ENCODE measurements around the gene KCNK4.

Gene KCNK4

DNA sequence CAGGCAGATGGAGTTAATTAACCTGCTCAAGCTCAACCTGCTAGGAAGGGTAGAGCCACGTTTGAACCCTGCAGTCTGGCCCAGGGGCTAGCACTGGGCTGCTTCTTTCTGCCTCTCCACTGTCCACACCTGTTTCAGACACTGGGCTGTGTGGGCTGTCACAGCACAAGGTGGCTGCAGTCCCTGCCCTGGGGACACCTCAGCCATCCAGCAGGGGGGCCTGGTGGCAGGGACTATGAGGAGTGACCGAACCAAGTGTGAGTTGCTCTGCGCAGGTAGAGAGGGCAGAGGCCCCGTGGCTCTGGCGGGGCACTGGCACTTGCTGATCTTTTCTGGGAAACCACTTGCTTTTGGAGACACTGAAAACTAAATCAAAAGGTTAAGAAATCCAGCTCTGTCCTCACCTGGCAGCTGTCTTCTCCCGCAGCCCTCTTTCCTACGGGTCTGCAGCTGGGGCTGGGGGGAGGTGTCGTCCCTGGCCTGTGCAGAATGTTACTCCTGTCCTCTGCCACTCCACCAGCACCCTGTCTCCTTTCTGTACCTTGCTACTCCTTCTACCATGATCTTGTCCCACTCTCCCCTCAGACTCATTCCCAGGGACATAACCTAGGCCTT lies 12.4 kb upstream of the KCNK4 start:
- Histone ChIP-seq H3K36me3 (ENCODE audit: control insufficient read depth, insufficient read depth, low read length) (no peaks in the 10 kb centered on the region), H2BK15ac (replicated peaks; ENCODE audit: low read depth) (no peak overlapping the region), H3K79me2 (ENCODE audit: control insufficient read depth, insufficient read depth, low read length) (no peaks in the 10 kb centered on the region), H3K4ac (ENCODE audit: low read depth, low read length) (no peak overlapping the region), H3K4me1 (ENCODE audit: control insufficient read depth, low read depth, low read length) (no peaks in the 10 kb centered on the region), H4K8ac (ENCODE audit: low read depth, low read length) (no peak overlapping the region), H3K9ac (ENCODE audit: low read length) (no peak overlapping the region), H3K27ac (ENCODE audit: low read depth, low read length) (no peak overlapping the region), H3K23ac (ENCODE audit: low read length) (no peak overlapping the region), H2AK5ac (ENCODE audit: low read length) (no peak overlapping the region), H2BK120ac (ENCODE audit: low read depth, low read length) (no peak overlapping the region), H3K18ac (ENCODE audit: low read length) (no peak overlapping the region), H3K56ac (ENCODE audit: low read length) (no peak overlapping the region), H3K27me3 (ENCODE audit: insufficient read depth, low read length, poor library complexity) (no peaks in the 10 kb centered on the region), H4K5ac (ENCODE audit: low read length) (no peak overlapping the region), H3K4me2 (ENCODE audit: low read length) (no peak overlapping the region), H3K4me3 (ENCODE audit: low read length) (no peak overlapping the region), H2BK5ac (ENCODE audit: low read length) (no peak overlapping the region), H3K79me1 (ENCODE audit: low read length) (no peaks in the 10 kb centered on the region)
- DNase-seq: no peak
- no CpG with 5 or more reads among the region's 8 CpGs for WGBS (ENCODE audit: extremely low coverage, insufficient coverage, low lambda C conversion rate)

DNA sequence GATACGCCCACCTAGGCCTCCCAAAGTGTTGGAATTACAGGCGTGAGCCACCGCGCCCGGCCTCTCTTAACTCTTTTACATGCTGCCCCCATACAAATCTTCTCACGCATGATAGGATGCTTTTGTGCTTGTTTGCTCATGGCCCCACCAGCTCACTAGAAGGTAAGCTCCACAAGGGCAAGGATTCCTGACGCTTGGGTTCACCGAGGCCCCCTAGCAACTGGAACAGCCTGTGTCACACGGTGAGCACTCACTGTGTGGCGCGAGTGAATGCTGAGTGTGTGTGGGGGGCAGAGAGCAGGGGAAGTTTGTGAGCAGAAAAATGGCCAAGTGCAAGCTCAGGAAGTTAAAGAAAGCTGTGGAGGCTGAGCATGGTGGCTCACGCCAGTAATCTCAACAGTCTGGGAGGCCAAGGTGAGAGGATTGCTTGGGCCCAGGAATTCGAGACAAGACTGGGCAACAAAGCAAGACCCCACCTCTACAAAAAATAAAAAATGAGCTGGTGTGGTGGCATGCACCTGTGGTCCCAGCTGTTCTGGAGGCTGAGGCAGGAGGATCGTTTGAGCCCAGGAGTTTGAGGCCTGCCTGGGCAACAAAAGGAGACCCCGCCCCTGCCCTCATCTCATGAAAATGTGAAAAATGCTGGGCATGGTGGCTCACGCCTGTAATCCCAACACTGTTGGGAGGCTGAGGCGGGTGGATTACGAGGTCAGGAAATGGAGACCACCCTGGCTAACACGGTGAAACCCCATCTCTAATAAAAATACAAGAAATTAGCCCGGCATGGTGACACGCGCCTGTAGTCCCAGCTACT lies 8.9 kb upstream of the KCNK4 start:
- Histone ChIP-seq H3K27ac (ENCODE audit: low read depth, low read length) (no peak overlapping the region), H3K4ac (ENCODE audit: low read depth, low read length) (no peak overlapping the region), H3K27me3 (ENCODE audit: insufficient read depth, low read length, poor library complexity) (no peaks in the 10 kb centered on the region), H3K36me3 (ENCODE audit: control insufficient read depth, insufficient read depth, low read length) (no peaks in the 10 kb centered on the region), H2BK15ac (replicated peaks; ENCODE audit: low read depth) (no peak overlapping the region), H2BK120ac (ENCODE audit: low read depth, low read length) (no peak overlapping the region), H4K8ac (ENCODE audit: low read depth, low read length) (no peak overlapping the region), H3K9ac (ENCODE audit: low read length) (no peak overlapping the region), H3K56ac (ENCODE audit: low read length) (no peak overlapping the region), H4K5ac (ENCODE audit: low read length) (no peak overlapping the region), H2BK5ac (ENCODE audit: low read length) (no peak overlapping the region), H3K4me3 (ENCODE audit: low read length) (no peak overlapping the region), H2AK5ac (ENCODE audit: low read length) (no peak overlapping the region), H3K18ac (ENCODE audit: low read length) (no peak overlapping the region), H3K4me1 (ENCODE audit: control insufficient read depth, low read depth, low read length) (peaks cover 6% of the 10 kb centered on the region), H3K23ac (ENCODE audit: low read length) (no peak overlapping the region), H3K79me1 (ENCODE audit: low read length) (no peaks in the 10 kb centered on the region), H3K4me2 (ENCODE audit: low read length) (no peak overlapping the region), H3K79me2 (ENCODE audit: control insufficient read depth, insufficient read depth, low read length) (no peaks in the 10 kb centered on the region)
- no peak for DNase-seq
- WGBS (ENCODE audit: extremely low coverage, insufficient coverage, low lambda C conversion rate): no CpG with 5 or more reads among the region's 22 CpGs

DNA sequence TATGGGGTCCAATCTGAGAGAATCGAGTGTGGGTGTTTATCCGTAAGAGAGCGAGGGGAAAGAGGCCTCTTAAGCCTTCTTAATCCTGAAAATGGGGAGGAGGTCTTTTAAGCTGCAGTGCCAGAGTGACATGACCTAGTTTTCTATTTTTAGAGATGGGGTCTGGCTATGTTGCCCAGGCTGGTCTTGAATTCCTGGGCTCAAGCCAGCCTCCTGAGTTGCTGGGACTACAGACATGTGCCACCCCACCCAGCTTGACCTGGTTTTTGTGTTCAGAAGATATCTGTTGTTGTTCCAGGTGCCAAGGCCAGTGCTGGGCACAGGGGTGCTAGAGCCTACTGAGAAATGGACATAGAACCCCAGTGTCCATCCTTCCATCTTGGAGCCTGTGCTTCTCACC lies 8.0 kb upstream of the KCNK4 start:
- Histone ChIP-seq H3K9ac (ENCODE audit: low read length) (no peak overlapping the region), H4K8ac (ENCODE audit: low read depth, low read length) (no peak overlapping the region), H3K4me3 (ENCODE audit: low read length) (no peak overlapping the region), H3K18ac (ENCODE audit: low read length) (no peak overlapping the region), H3K4ac (ENCODE audit: low read depth, low read length) (no peak overlapping the region), H3K4me2 (ENCODE audit: low read length) (no peak overlapping the region), H3K79me1 (ENCODE audit: low read length) (no peaks in the 10 kb centered on the region), H2BK15ac (replicated peaks; ENCODE audit: low read depth) (no peak overlapping the region), H2BK5ac (ENCODE audit: low read length) (no peak overlapping the region), H3K23ac (ENCODE audit: low read length) (no peak overlapping the region), H3K27me3 (ENCODE audit: insufficient read depth, low read length, poor library complexity) (no peaks in the 10 kb centered on the region), H3K4me1 (ENCODE audit: control insufficient read depth, low read depth, low read length) (peaks cover 6% of the 10 kb centered on the region), H3K79me2 (ENCODE audit: control insufficient read depth, insufficient read depth, low read length) (no peaks in the 10 kb centered on the region), H2AK5ac (ENCODE audit: low read length) (no peak overlapping the region), H3K56ac (ENCODE audit: low read length) (no peak overlapping the region), H2BK120ac (ENCODE audit: low read depth, low read length) (no peak overlapping the region), H3K27ac (ENCODE audit: low read depth, low read length) (no peak overlapping the region), H4K5ac (ENCODE audit: low read length) (no peak overlapping the region), H3K36me3 (ENCODE audit: control insufficient read depth, insufficient read depth, low read length) (no peaks in the 10 kb centered on the region)
- no CpG with 5 or more reads among the region's 3 CpGs for WGBS (ENCODE audit: extremely low coverage, insufficient coverage, low lambda C conversion rate)
- no peak for DNase-seq

DNA sequence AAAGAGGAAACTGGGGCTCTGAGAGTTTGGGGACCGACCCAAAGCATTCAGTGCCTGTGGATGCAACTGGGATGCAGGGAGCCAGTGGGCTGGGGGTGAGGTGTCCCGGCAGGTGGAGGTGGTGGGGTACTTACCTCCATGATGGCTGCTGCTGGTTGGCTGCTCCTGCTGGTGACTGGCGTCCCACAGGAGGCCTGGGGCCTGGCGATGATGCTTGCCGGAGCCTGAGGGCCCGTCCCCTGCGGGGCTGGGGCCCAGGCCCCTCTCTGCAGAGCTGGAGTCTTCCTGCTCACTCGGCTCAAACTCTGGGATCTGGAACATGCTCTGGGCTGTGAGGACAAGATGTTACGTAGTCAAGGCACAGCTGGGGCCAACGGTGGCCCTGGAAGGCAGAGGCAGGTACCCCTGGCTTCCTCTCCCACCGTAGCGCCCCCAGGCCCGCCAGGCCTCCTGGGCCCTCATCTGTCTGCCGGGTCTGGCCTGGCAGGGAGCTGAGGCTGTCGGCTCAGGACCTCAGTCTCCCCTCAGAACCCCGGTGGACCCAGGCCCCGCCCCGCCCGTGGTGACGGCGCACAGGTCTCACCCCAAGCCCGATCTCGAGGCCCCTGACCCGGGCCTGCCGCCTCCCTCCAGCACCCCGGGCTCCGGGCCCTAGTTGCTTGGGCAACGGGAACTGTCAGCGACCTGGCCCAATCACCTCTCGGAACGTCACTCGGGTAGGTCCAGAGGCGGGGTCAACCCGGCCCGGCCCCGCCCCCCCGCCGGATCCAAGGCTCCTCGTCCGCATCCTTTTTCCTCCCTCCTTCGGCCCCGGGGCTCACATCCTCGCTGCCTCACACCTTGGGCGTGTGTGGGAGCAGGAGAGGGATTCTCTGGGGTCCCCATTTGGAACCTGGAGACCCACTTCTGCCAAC lies 6.8 kb upstream of the KCNK4 start, which contains the start of gene BAD:
Gene BAD (minus strand): TSS at position 618 of the 914 bp plus-strand sequence. CDS start 297 bp downstream, at position 321.
- Histone ChIP-seq H2BK120ac (ENCODE audit: low read depth, low read length) (no peak within 1 kb of the TSS), H3K79me1 (ENCODE audit: low read length) (no peaks in the 10 kb centered on the region), H3K4ac (ENCODE audit: low read depth, low read length) (peak within 1 kb of the TSS; percentile 40), H4K8ac (ENCODE audit: low read depth, low read length) (no peak within 1 kb of the TSS), H3K79me2 (ENCODE audit: control insufficient read depth, insufficient read depth, low read length) (no peaks in the 10 kb centered on the region), H3K23ac (ENCODE audit: low read length) (no peak within 1 kb of the TSS), H3K27me3 (ENCODE audit: insufficient read depth, low read length, poor library complexity) (no peaks in the 10 kb centered on the region), H3K4me1 (ENCODE audit: control insufficient read depth, low read depth, low read length) (peaks cover 6% of the 10 kb centered on the region), H3K27ac (ENCODE audit: low read depth, low read length) (peak within 1 kb of the TSS; percentile 66), H2BK5ac (ENCODE audit: low read length) (no peak within 1 kb of the TSS), H4K5ac (ENCODE audit: low read length) (no peak within 1 kb of the TSS), H3K4me3 (ENCODE audit: low read length) (peak within 1 kb of the TSS; percentile 81), H3K9ac (ENCODE audit: low read length) (peak within 1 kb of the TSS; percentile 92), H3K56ac (ENCODE audit: low read length) (peak within 1 kb of the TSS; percentile 96), H3K36me3 (ENCODE audit: control insufficient read depth, insufficient read depth, low read length) (no peaks in the 10 kb centered on the region), H3K4me2 (ENCODE audit: low read length) (peak within 1 kb of the TSS; percentile 100), H2AK5ac (ENCODE audit: low read length) (no peak within 1 kb of the TSS), H2BK15ac (replicated peaks; ENCODE audit: low read depth) (no peak within 1 kb of the TSS), H3K18ac (ENCODE audit: low read length) (peak within 1 kb of the TSS; percentile 75)
- no CpG with 5 or more reads among the region's 44 CpGs for WGBS (ENCODE audit: extremely low coverage, insufficient coverage, low lambda C conversion rate)
- DNase-seq: peak; percentile 96

DNA sequence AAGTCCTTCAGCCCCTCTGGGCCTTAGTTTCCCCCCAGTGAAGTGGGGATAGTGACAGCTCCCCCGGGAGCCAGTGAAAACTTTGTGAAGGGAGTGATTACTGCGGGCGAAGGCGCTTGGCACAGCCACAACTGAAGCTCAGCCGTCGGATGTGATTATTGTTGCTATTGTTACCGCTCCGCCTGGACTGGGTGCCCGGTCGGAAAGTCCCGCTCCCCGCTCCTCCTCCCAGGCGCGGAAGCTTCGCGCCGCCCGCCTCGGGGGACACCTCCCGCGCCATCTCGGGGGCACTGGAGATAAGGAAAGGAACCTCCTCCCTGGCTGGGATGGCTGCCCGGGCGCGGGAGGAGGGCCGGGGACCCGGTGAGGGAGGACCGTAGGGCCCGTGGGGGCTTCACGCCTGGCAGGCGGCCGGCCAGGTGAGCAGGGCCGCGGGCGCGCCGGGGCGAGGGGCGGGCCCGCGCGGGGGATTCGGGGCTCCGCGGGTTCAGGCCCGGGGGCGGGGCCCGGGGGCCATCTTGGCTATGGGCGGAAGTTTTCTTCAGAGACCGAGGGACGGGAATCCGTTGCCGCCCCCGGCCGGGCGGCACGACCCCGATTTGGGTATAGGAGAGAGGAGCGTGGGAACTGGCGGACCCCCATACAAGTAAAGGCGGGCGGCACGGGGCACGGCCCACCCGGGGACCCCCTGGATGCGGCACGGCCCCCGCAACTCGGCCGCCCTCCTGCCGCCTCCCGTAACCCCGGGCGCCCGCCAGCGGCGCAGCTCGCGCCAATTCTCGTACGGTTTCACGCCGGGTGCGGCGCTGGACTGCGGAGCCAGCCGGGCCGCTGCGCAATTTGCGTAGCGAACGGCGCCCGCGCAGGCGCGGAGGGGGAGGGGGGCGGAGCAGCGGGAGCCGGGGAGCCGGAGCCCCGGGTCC lies 5.9 kb upstream of the KCNK4 start, which contains the start of gene GPR137:
Gene GPR137 (plus strand): TSS at position 887 of the 923 bp plus-strand sequence. CDS start 677 bp downstream, outside the sequence.
- peak within 1 kb of the TSS; percentile 41 for H3K4ac ChIP-seq (ENCODE audit: low read depth, low read length)
- no peaks in the 10 kb centered on the region for H3K79me2 ChIP-seq (ENCODE audit: control insufficient read depth, insufficient read depth, low read length)
- peaks cover 2% of the 10 kb centered on the region for H3K27me3 ChIP-seq (ENCODE audit: insufficient read depth, low read length, poor library complexity)
- peak within 1 kb of the TSS; percentile 100 for H3K4me2 ChIP-seq (ENCODE audit: low read length)
- no peak within 1 kb of the TSS for H2BK5ac ChIP-seq (ENCODE audit: low read length)
- peak within 1 kb of the TSS; percentile 66 for H3K27ac ChIP-seq (ENCODE audit: low read depth, low read length)
- H2AK5ac ChIP-seq (ENCODE audit: low read length): no peak within 1 kb of the TSS
- H4K8ac ChIP-seq (ENCODE audit: low read depth, low read length): no peak within 1 kb of the TSS
- H3K4me3 ChIP-seq (ENCODE audit: low read length): peak within 1 kb of the TSS; percentile 81
- H3K56ac ChIP-seq (ENCODE audit: low read length): peak within 1 kb of the TSS; percentile 93
- H4K5ac ChIP-seq (ENCODE audit: low read length): no peak within 1 kb of the TSS
- H2BK120ac ChIP-seq (ENCODE audit: low read depth, low read length): no peak within 1 kb of the TSS
- peak within 1 kb of the TSS; percentile 92 for H3K9ac ChIP-seq (ENCODE audit: low read length)
- H2BK15ac ChIP-seq (replicated peaks; ENCODE audit: low read depth): no peak within 1 kb of the TSS
- H3K79me1 ChIP-seq (ENCODE audit: low read length): no peaks in the 10 kb centered on the region
- H3K18ac ChIP-seq (ENCODE audit: low read length): peak within 1 kb of the TSS; percentile 75
- WGBS (ENCODE audit: extremely low coverage, insufficient coverage, low lambda C conversion rate): no CpG with 5 or more reads among the region's 102 CpGs
- H3K23ac ChIP-seq (ENCODE audit: low read length): peak within 1 kb of the TSS; percentile 11
- H3K4me1 ChIP-seq (ENCODE audit: control insufficient read depth, low read depth, low read length): peaks cover 6% of the 10 kb centered on the region
- peak; percentile 66 for DNase-seq
- no peaks in the 10 kb centered on the region for H3K36me3 ChIP-seq (ENCODE audit: control insufficient read depth, insufficient read depth, low read length)

Measured in mesendoderm (in vitro differentiated cells).